Spleen (tissue), 7 donors: ENCODE data around the gene TRPC4AP.

Source experiments
- CTCF ChIP-seq, 11 experiments: fragments of 200-600 bp in 7 of 11; fragments of 450-650 bp in 4 of 11; sonication (generic) in 4 of 11; IDR thresholded peaks in 8 of 11; conservative IDR thresholded peaks in 3 of 11; 1 replicate in 7 of 11; 2 replicates in 4 of 11; pipeline versions ENCODE4 v1.4.0 to v1.8.0; 2016 to 2021; ENCODE audit warnings: antibody characterized with exemption in 11 of 11, inconsistent platforms in 4 of 11, mild to moderate bottlenecking in 1 of 11
- POLR2A ChIP-seq, 3 donors: fragments of 450-650 bp; IDR thresholded peaks; one replicate each; pipeline ENCODE4 v1.5.1; 2017; ENCODE audit warnings: antibody characterized with exemption in 3 of 3, mild to moderate bottlenecking in 1 of 3
- donor health status: DM: no; HTN: no; CAD: no; lungs with moderate emphysema.
- donor health status: DM: no; HTN: no; CAD: no.
- donor health status: DM: no; HTN: no; CAD: no.

- TF ChIP-seq POLR2A (IDR thresholded peaks at IDR 0.05) (no peak), CTCF (IDR thresholded peaks at IDR 0.05 in 8 of 11, conservative IDR thresholded peaks at IDR 0.05 in 3 of 11) (no peak)
Observed at GRCh38 chr20:34967421-34967820, 125.2 kb downstream of the TRPC4AP start.
